GM19238 (cell line): ENCODE measurements around the gene NT5M.
A peak's percentile ranks its signal among the peaks of the same experiment; 100 is the strongest.

Experiments
- DNase-seq: peaks from one replicate; pipeline ENCODE4 v3.0.0; 2011; ENCODE audit warnings: low spot score; ENCODE audit not compliant: insufficient read length

Gene NT5M

DNA sequence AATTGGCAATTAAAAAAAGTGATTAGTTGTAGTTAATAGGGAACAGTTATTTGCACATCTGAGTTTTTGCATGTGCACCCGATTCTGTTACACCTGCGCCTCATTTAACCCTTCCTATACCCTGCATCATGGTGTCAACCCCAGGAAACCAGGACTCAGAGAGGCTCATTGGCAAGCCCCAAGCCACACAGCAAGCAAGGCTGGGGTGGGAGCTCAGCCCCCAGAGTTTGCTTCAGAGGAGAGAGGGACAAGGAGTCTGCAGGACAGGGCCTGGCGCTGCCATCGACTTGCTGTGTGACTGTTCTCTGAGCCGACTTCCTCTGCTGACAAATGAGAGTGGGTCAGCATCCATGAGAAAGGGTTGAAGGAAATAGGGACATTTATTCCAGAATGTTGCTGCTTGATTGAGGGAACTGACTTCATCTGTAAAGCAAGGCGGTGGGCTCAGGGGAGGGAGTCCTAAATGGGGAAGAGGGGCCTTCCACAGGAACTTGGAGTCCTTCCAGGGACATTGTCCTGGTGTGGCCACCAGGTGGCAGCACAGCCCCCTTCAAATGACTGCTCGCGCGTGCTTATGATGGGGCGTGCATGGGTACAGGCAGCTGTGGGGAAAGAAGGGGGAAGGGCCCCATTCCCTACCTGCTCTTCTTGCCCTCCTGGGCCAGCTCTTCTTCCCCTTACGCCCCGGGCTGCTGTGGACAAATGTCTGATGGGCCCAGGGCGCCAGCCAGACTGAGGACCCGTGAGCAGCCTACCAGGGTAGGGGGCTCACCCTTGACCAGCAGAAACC lies 51.6 kb downstream of the NT5M start:
- DNase-seq, result peak; percentile 77

DNA sequence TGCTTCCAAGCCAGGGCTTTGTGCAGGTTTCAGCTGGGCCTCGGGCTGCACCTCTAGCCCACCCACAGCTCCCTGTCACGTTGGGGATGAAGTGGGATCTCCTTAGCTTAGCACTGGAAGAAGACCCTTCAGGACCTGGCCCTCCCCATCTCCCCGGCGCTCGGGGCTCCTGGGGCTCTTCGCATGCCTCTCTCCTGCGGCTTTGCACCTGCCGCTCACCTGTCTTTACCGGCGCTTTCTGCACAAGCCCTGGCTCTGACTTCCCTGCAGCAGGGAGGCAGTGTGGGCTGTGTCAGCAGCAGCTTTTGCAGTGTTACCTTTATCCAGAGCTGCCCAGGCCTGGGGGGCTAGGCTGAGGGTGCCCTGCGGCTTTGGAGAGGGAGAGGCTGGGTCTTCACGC lies 52.3 kb downstream of the NT5M start:
- no peak for DNase-seq

DNA sequence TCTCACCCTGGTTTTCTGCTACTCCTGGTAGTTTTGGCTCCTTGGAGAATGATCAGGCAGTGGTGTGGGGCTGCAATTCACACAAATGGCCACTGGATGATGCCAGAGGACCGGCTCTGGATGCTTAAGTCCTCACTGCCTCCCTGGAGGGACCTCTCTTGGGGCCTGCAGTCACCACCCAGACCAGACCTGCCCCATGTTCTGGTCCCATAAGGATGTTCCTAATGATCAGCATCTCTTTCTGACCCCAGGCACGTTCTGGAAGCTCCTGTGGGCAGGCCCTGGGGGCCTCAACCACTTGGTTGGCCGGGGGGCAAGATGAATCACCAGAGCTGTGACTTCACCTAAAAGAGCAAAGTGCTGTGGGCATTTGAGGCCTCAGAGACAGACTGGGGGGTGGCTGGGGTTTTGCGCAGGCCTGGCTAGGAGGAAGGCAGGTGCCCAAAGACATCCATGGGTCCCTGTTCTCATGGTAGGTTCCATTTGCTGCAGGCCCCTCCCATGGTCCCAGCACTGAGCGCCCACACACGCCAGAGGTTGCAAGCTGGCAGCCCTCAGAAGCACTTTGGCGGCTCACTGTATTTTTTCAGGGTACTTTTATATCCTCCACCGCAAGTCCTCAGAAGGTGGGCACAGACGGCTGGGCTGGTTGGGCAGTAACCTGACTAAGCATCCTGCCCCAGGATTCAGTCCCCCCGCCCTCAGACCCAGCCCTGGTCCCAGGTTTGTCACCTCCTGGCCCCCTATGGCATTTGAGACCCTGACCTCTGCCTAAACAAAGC lies 53.2 kb downstream of the NT5M start:
- peak; percentile 75 for DNase-seq

DNA sequence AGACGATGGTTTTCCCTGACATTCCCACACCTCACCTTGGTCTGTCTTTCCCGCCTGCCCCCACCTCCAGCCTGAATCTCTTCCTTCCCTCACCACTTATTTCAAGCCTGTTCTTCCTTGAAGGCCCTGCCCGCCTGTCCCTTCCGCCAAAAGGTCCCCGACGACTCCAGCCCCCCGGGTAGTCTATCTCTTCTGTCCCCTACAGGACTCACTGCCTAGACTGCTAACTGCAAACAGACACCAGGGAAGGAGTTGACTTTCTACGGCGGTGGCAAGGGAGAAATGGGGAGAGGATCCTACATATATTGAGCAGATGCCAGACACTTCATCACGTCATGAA lies 53.7 kb downstream of the NT5M start:
- no peak for DNase-seq

DNA sequence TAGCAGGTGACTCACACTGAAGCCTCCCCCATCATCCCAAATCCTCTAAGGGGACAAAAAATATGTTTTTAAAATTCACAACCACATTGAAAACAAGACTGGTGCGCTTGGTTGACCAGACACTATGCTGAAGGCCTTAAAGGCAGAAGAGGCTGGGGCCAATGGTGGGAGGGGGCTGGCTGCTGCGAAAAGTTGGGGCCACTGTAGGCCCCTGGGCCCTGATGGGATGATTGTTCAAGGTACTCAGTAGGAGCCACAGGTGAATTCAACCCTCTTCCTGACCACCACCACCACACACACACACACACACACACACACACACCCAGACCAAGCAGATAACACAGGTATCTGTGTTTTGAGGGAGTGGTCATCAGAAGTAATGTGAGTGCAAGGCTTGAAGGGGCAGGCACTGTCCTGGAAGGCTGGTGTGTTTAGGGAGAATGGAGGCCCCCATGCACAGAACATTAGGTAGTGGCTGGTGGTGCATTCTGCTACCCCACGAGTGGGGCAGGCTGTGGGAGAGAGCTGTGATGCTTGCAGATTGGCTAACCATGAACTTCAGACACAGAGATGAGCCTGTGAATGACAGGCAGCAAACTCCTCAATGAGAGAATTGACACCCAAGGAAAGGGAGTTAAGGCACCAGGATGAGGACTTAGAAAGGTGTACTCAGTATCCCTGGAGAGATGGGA lies 55.0 kb downstream of the NT5M start:
- no peak for DNase-seq

DNA sequence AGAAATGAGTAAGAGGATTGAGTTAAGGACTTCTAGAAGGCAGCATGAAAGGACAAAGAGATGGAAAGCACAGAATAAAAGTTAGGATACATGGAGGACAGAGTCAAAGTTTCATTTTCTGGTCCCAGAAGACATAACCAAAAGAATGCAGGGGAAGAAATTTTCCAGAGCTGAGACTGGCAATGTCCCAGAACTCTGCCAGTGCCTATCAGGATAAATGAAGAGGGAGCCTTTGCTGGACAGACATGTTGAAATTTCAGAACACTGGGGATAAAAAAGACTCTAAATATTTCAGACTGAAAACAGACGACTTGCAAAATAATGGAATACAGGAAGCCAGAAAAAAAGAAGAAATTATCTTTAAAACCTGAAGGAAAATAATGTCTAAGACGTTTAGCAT lies 55.7 kb downstream of the NT5M start:
- no peak for DNase-seq

DNA sequence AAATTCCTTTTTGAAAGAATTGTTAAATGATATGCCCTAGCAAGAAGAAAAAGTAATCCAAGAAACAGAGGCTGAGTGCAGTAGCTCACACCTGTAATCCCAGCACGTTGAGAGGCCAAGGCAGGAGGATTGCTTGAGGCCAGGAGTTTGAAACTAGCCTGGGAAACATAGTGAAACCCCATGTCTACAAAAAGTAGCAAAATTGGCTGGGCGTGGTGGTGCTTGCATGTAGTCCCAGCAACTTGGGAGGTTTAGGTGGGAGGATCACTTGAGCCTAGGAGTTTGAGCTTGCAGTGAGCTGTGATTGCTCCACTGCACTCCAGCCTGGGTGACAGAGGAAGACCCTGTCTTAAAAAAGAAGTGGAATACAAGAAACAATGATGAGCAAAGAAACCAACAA lies 56.1 kb downstream of the NT5M start:
- no peak for DNase-seq

DNA sequence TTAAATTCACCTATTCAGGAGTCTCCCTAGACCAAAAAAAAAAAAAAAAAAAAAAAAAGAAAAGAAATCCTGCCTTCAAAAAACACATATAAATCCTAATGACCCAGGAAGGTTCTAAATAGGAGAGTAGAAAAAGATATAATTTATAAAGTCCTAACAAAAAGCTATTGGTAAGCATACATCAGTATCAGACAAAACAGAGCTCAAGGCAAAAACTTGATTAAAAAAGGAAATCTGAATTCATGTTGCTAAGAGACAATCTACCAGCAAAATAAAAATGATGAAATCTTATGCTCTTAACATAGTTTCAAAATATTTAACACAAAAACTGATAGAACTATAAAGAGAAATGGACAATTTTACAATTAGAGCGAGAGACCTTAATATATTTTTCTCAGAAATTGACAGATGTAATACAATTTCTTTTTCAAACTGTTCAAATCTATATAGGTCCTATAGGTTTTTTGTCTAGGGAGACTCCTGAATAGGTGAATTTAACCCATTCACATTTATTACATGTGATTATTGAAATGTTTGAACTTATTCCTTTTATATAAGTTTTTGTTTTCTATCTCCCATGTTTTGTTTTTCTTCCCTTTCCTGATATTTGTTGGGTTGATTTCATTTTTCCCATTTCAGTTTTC lies 57.0 kb downstream of the NT5M start:
- DNase-seq, result no peak

DNA sequence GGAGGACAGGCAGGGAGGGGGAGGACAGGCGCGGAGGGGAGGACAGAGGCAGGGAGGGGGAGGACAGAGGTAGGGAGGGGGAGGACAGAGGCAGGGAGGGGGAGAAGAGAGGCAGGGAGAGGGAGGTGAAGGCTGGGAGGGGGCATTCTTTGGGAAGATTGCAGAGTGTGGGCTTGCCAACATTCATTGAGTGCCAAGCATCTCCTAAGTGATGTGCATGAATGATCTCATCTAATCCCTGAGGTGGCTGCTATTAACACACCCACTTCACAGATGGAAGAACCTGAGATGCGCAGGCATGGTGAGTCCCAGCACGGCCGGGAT lies 58.3 kb downstream of the NT5M start:
- no peak for DNase-seq

DNA sequence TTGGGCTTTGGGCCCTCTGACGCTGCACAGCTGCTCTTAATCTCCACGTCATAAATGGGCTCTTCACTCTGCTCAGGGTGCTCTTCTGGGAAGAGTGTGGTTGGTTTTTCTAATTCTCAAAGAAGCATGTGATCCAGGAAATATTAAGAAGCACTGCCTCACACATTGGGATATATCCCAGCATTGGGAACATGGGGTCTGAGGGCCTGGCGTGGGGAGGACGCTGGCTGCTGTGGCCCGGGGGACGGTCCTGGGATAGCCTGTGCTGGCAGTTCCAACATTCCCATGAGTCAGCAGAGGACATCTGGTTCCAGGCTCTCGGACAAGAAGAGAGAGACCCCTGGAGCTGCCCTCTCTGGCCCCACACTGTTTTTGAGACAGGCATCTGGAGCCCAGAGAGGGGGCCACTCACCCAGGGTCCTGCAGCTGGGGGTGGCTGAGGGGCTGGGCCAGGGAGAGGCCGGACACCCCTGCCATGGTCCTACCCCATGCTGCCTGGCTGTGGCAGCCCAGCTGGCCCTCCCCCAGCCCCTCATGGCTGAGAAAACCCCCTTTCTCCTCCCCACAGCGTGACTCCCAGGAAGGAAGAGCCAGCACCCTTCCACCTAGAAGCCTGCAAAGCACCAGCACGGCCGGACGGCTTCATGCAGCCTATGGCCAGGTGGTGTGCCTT lies 58.8 kb downstream of the NT5M start:
- DNase-seq, result no peak

DNA sequence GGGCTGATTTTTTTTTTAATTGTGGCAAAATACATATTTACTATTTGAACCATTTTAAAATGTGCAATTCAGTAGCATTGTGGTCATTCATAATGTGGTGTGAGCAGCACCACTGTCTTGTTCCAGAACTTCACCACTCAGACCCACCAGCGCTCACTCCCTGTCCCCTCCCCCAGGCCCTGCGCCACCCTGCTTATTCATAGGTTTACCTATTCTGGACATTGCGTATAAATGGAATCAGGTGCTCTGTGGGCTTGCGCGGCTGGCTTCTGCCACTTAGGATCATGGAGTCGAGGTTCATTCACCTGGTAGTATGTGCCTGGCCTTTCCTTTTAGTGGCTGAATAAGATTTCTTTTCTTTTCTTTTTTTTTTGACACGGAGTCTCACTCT lies 59.4 kb downstream of the NT5M start:
- DNase-seq, result no peak

DNA sequence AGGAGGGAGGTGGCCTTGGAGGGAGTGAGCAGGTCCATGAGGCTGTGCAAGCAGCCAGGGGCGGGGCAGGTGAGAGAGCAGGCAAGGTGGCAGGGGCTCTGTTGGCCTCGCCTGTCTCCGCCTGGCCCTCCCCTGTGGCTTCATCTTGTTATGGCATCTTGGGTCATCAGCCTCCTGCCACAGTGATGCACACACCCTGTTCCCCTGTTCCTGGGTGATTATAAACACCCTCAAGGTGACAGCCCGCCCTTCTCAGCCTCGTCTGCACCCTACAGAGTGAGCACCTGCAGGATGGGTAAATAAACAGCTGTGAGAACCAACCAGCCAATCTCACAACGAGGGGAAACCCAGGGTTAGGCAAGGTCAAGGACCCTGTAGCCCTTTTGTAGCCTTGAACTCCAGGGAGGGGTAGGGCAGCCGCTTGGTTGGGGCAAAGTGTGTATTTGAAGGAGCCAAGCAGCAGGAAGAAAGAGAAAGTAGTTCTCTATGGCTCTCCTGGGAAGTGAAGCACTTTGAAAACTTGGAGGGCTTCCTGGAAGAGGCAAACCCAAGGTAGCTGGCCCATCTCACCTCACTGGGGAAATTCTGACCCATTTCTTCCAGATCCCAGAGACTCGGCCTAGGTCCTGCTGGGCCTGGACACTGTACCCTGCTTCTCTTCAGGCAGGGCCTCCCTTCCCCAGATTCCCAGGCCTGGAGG lies 60.6 kb downstream of the NT5M start:
- DNase-seq, result no peak

DNA sequence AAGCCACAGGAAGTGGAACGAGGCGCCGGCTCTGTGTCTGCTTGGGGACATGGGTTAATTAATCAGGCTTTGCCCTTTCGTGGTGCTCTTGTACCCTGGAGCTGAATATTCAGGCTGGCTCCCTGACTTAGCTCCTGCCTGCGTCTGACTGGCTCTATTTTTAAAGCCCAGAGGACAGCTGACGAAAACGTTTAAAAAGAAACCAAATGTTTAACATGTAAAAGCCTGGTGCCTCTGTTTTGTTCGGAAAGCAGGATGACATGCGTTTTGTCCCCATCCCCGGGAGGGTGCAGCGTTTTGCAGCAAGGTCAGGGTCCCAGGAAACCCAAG lies 61.1 kb downstream of the NT5M start:
- no peak for DNase-seq

DNA sequence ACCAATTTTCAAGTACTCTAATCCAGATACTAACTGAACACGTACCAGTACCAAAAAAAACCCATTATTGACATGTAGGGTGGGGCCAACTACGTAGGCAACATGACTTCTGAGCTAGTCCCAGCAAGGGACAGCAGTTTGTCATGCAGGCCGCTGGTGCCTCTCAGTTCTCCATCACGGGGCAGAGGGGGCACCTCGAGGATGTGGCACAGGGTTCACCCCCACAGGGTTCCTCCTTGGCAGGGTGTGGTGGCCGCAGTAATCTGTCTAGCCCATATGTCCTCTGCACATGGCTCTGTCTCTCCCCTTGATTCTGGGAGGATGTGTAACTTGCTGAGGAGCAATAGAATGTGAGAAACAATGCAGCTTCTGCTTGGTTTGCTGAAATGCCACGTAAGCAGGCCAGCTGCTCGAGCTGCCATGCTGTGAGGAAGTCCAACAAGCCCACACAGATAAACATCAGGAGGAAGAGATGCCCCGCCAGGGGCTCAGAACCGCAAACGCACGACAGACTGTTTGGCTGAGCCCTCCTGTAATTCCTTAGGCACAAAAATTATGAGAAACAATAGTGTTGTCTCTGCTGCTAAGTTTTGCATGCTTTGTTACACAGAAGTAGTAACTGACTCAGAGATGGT lies 62.4 kb downstream of the NT5M start:
- DNase-seq, result no peak

DNA sequence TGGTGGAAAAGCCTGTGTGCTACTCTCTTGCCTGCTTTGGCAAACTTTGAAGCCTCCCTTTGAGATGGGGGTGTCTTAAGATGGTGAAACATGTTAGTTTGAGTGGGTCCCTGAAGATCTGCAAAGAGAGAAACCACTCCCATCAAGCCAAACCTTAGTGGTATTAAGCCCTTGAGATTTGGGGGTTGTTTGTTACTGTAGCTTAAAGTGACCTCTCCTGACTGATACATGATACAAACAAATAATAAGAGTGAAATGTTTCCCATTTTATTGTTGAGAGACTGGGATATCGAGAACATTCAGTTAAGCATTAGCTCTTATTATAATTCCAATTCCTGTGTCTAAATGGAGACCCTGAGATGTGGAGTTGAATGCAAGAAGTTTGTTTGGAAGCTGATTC lies 63.1 kb downstream of the NT5M start:
- DNase-seq, result no peak

DNA sequence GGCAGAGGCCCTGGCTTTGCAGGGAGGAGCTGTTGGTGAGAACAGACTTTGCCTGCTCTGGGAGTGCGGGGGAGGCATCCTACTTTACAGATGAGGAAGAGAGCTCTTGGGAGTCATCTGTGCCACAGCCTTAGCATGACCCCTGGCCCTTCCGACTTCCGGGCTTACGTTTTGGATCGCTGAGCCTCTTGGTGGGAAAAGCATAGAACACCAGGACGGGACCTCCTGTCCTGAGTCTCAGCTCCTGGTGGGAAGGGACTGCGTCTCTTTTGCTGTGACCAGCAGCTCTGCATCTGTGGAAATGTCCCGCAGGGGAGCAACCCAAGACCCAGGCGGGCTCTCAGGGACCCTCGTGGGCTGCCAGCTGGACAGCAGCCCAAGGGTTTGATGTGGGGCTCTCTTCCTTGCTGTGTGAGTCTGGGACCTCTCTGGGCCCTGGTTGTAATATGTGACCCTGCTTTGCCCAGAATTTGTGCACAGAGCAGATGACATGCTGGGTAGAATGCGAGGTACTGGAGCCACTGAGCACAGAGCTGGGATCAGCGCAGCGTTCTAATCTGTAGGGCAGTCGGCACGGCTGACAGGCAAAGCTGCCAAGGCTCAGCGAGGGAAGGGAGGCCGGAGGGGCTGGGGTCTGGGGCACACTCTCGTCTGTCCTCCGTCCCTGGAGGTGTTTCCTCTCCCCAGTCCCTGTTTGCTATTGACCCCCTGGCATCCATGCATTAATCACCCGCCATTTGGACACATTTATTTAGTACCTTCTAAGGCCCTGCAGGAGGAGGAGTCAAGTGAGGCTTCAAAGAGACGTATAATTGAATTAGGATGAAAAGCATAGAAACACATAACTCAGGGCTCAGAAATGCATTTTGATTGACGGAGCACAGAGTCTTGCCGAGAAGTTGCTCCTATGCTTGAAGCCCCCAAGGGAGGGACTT lies 64.0 kb downstream of the NT5M start:
- no peak for DNase-seq

DNA sequence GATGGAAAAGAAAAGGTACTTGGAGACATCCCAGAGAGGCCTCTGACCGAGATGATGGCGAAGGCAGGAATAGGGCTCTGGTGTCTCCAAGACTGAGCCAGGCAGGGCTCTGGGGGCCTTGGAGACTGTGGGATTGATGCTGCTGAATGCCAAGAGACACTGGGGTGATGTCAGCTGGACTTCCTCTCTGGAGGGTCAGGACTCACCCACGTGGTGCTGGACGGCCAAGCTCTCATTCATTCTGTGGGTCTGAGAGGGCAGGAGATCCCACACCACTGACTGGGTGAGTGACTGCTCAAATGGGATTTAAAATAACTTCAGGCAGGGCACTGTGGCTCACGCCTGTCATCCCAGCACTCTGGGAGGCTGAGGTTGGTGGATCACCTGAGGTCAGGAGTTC lies 64.8 kb downstream of the NT5M start:
- no peak for DNase-seq

DNA sequence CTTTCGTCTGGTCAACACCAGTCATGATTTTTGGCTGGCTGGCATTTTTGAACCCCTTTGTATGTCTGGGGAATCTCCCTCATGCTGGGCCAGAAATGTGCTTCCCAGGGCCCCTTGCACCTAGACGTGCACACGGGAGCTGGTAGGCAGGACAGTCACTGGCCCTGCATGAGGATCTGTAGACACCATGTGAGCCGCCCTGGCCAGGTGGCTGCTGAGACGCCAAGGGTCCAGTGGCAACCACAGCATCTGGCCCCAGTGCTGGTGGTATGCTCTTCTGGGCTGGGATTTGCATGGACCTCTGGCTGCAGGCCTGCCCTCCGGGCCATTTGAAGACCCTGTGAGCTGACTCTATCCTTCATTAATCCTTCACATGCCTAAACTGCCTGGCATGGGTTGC lies 67.5 kb downstream of the NT5M start:
- DNase-seq, result no peak

DNA sequence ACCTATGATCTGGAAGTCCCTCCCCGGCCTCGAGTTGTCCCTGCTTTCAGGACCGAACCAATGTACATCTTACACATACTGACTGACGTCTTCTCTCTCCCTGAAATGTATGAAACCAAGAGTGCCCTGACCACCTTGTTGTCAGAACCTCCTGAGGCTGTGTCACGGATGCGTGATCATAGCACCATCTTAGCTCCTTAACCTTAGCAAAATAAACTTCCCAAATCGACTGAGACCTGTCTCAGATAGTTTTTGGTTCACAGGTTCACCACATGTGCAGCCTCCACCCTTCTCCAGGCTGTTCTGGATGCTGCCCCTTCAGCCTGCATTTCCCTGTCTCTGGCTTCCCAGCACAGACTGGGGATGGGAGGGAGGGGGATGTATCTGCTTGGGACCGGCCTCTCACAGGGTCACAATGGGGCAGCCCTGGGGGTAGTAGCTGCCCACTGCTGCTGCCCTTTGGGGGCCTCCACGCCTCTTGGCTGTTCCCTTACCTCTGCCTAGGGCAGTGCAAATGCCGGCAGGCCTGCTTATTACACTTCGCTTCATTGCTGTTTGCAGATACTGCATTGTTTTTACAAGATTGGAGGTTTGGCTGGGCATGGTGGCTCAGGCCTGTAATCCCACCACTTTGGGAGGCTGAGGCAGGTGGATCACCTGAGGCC lies 69.8 kb downstream of the NT5M start:
- no peak for DNase-seq
